NOMO-1 (cell line): ENCODE data around the gene NR1D2.
A peak's percentile ranks its signal among the peaks of the same experiment; 100 is the strongest.
"Not testable (repeated sequence)": the region's sequence is repeated elsewhere in the genome, so short reads cannot be mapped to it uniquely, and the experiment has no call there.

Source experiments
- DNase-seq, 2 experiments: peaks; one replicate each; lab custom pipeline; 2025; ENCODE audit not compliant: unreplicated experiment in 2 of 2; lab: John Stamatoyannopoulos, UW

NR1D2 gene

DNA sequence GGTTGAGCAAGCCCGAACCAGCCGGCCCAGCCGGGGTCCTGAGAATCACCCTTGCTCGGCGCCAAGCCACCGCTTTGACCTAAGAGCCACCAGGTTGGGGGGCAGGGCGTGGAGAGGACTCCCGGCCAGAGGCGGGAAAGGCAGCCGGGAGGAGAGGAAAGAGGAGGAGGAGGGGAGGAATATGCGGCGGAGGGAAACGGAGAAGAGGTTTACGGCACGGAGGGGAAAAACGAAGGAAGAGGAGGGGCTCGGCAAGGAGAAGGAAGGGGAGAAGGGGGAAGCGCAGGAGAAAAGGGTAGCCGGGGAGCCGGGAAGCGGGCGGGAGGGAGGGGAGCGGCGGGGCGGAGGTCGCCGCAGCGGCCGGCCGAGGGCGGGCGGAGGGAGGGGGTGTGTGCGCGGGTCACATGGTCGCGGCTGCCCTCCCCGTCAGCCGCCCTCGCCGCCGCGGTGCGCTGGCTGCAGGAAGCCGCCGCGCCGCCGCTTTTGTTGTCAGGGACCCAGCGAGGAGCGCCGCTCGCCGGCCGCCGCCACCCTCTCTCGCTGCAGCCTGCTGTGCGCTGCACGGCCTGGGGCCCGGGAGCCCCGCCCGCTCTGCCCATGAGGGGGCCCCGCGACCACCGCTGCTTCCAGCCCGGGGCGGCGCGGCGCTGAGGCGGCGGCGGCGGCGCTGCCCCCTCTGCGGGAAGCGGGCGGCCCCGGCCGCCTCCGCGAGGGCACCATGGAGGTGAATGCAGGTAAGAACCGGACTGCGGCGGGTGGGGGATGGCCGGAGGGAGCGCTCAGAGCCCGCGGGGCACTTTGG lies at the start of gene NR1D2:
Gene NR1D2 (plus strand): TSS at position 426 of the 802 bp plus-strand sequence. CDS start 293 bp downstream, at position 719.
- DNase-seq, result peak; percentile 59 to 85

DNA sequence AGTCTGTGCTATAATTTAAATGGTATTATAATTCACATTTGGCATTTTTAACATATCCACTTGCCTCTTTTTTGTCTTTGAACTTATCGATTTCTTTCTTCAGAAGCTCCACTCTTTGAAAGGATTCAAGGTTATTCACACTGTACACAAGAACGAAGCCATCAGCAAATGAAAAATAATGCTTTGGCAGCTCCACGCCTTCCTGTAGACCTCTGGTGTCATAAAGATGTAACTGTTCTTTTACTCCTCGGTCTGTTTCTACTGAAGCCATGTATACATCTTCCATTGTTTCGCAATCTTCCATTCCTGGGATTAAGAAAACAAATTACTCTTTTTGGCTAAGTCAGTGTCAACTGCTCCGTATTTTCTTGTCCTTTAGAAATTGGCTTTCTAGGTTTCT lies 44.3 kb upstream of the NR1D2 start:
- DNase-seq, result no peak

DNA sequence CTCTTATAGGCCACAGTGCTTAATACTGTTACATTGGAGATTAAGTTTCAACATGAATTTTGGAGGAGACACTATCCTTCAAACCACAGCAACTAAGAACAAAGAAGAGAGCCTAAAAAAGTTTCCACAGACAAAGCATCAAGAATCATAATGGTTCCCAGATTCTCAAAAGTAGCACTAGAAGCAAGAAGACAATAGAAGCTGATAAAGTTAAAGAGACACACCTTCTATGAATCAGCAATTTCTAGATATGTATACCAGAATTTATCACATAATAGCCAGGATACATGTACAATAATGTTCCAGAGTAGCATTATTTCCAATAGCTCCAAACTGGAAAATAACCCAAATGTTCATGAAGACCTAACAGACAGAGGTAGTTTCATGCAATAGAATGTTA lies 40.5 kb upstream of the NR1D2 start:
- no peak for DNase-seq

GRCh38 chr3:23909341-23909740 lies 35.7 kb upstream of the NR1D2 start:
- no peak for DNase-seq

GRCh38 chr3:23911397-23911796 lies 33.7 kb upstream of the NR1D2 start:
- DNase-seq, result no peak

DNA sequence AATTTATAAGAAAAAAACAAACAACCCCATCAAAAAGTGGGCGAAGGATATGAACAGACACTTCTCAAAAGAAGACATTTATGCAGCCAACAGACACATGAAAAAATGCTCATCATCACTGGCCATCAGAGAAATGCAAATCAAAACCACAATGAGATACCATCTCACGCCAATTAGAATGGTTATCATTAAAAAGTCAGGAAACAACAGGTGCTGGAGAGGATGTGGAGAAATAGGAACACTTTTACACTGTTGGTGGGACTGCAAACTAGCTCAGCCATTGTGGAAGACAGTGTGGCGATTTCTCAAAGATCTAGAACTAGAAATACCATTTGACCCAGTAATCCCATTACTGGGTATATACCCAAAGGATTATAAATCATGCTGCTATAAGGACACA lies 32.8 kb upstream of the NR1D2 start:
- not testable (repeated sequence) for DNase-seq

GRCh38 chr3:23913182-23913581 lies 31.9 kb upstream of the NR1D2 start:
- DNase-seq, result no peak

GRCh38 chr3:23913873-23914743 lies 31.0 kb upstream of the NR1D2 start:
- no peak for DNase-seq

DNA sequence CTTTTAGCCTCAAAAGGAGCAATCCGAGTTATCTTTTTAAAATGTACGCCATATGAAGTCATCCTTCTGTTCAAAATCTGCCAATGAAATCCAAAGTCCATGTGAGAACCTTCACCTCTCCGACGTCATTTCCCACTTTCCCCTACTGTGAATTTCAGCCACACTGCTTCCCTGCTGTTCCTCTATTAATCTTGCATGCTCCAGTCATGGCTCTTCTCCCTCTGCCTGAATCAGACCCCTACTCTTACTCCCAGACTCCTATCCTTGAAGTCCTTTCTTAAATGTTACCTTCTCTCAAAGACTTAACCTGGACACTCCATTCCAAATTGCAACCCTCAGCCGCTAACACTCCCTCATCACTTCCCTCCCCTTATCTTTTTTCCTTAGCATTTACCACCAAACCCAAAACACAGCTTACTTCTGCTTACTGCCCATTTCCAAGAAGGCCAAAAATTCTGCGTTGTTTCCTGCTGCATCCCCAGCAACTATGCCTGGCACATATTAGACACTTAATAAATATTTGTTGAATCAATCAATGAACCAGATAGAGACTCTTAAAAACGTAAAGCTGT lies 29.5 kb upstream of the NR1D2 start:
- peak; percentile 9 to 17 for DNase-seq

- DNase-seq, result peak; percentile 60 to 71
These were observed 28.8 kb upstream of the NR1D2 start for GRCh38 chr3:23916152-23916885.

GRCh38 chr3:23916886-23917678 lies 28.0 kb upstream of the NR1D2 start, which contains the start of the genes NKIRAS1 and RPL15:
TSS of gene NKIRAS1 (minus strand) at chr3:23916990. CDS start at chr3:23910904, 6,086 bp downstream.
TSS of gene RPL15 (plus strand) at chr3:23917132. CDS start at chr3:23917860, 728 bp downstream.
- peak; percentile 94 to 99 for DNase-seq

DNA sequence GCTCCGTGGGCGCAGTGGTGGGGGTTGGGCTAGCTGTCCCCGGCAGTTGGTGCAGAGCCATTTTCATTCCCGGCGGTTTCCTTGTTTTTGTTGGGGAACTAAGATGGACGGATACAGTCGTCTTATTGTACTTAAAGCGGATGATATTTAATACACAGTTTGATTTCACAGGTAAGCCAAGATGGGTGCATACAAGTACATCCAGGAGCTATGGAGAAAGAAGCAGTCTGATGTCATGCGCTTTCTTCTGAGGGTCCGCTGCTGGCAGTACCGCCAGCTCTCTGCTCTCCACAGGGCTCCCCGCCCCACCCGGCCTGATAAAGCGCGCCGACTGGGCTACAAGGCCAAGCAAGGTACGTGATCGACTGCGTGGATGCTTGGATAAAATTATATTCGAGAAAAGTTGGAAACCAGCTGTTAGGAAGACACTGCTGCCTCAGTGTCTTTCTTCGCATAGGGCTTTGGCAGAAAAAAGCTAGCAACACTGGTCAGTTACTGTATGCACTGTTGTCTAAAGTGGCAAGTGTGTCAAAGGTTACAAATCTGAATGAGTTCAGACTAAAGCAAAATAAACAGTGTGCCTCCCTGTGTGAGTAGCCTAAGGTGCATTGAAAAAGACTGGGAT lies 27.3 kb upstream of the NR1D2 start:
- DNase-seq, result not testable (repeated sequence)

GRCh38 chr3:23918331-23918730 lies 26.8 kb upstream of the NR1D2 start:
- DNase-seq, result not testable (repeated sequence)

DNA sequence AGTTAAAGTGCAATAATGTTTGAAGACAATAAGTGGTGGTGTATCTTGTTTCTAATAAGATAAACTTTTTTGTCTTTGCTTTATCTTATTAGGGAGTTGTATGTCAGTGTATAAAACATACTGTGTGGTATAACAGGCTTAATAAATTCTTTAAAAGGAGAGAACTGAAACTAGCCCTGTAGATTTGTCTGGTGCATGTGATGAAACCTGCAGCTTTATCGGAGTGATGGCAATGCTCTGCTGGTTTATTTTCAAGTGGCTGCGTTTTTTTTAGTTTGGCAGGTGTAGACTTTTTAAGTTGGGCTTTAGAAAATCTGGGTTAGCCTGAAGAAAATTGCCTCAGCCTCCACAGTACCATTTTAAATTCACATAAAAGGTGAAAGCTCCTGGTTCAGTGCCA lies 25.5 kb upstream of the NR1D2 start:
- peak in 1 of 2 experiments; percentile 18 for DNase-seq

- no peak for DNase-seq
These were observed 24.9 kb upstream of the NR1D2 start for GRCh38 chr3:23920151-23920655.

- DNase-seq, result peak in 1 of 2 experiments; percentile 5
These were observed 24.0 kb upstream of the NR1D2 start for GRCh38 chr3:23921052-23921511.

- no peak for DNase-seq
These were observed 21.3 kb upstream of the NR1D2 start for GRCh38 chr3:23923786-23924185.

DNA sequence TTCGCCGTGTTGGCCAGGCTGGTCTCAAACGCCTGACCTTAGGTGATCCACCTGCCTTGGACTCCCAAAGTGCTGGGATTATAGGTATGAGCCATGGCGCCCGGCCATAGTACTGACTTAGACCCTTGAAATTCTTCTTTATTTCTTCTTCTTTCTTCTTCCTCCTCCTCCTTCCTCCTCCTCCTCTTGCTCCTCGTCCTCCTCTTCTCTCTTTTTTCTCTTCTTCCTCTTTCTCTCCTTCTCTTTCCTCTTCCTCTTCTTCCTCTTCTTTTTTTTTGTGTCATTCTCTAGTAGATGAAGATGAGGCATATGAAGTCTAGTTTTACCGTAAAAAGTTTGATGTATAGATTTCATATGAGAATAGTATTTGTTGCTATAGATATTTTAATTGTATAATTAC lies 18.8 kb upstream of the NR1D2 start:
- DNase-seq, result no peak

DNA sequence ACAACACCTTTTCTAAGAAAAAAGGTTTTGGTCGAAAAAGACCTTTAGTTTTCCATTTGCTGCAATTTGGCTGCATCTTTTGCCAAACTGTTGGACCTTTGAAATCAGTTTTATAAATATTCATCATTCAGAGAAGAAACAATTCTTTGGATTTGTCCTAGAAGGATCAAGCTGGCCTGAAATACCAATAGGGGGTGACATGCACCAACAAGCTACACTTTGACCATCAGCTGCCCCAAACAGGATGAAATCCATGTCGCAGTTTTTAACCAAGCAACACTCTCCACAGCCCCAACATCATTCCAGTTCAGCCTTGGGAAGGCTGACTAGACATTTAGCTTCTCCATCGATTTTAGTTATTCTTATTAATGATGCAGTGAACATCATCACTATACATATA lies 18.4 kb upstream of the NR1D2 start:
- DNase-seq, result no peak
